ENCODE results near the gene SUGP2. TPM values are rescaled to one million over a fixed set of nuclear protein-coding genes. Genes with fewer than 3 reads are reported as not detected.

Gene SUGP2
- polyA plus RNA-seq, 1 donor from 2014 or later, result 204 TPM

- no peaks in the 10 kb centered on the region for H3K79me2 ChIP-seq (replicated peaks; ENCODE audit: insufficient read depth, low read length)
- H3K4me2 ChIP-seq (ENCODE audit: low read length), result no peak overlapping the region
- TF ChIP-seq TAF1 (IDR thresholded peaks at IDR 0.05; ENCODE audit: low read depth) (no peak), CTCF (IDR thresholded peaks at IDR 0.05; ENCODE audit: poor library complexity, severe bottlenecking) (no peak), REST (IDR thresholded peaks at IDR 0.05; ENCODE audit: borderline replicate concordance) (no peak), SMC3 (conservative IDR thresholded peaks at IDR 0.05; ENCODE audit: poor library complexity) (no peak), EP300 (conservative IDR thresholded peaks at IDR 0.05; ENCODE audit: poor library complexity, severe bottlenecking) (no peak), RAD21 (conservative IDR thresholded peaks at IDR 0.05) (no peak), EZH2 (IDR thresholded peaks at IDR 0.05; ENCODE audit: borderline replicate concordance, insufficient read depth, low read length, poor library complexity, severe bottlenecking) (no peak), MXI1 (conservative IDR thresholded peaks at IDR 0.05; ENCODE audit: poor library complexity, severe bottlenecking) (no peak), POLR2AphosphoS5 (IDR thresholded peaks at IDR 0.05) (no peak)
- H2AFZ ChIP-seq (ENCODE audit: low read depth, low read length), result no peak overlapping the region
- no peaks in the 10 kb centered on the region for H3K27me3 ChIP-seq (ENCODE audit: insufficient read depth, low read depth, low read length)
- no peak overlapping the region for H3K9ac ChIP-seq (ENCODE audit: low read length)
- H3K36me3 ChIP-seq (ENCODE audit: insufficient read depth, low read length), result no peaks in the 10 kb centered on the region
- no peak overlapping the region for H3K4me3 ChIP-seq (ENCODE audit: low read length)
- H3F3A ChIP-seq (ENCODE audit: insufficient read depth, low read length, poor library complexity, severe bottlenecking), result no peaks in the 10 kb centered on the region
- no peaks in the 10 kb centered on the region for H4K20me1 ChIP-seq (ENCODE audit: insufficient read depth)
- no peaks in the 10 kb centered on the region for H3K9me2 ChIP-seq (ENCODE audit: insufficient read depth, low read length)
- H3K27ac ChIP-seq (ENCODE audit: low read length), result no peak overlapping the region
- H3K9me3 ChIP-seq (ENCODE audit: low read length), result no peaks in the 10 kb centered on the region
Measured at GRCh38 chr19:18964121-18964520, 69.2 kb downstream of the SUGP2 start.

DNA sequence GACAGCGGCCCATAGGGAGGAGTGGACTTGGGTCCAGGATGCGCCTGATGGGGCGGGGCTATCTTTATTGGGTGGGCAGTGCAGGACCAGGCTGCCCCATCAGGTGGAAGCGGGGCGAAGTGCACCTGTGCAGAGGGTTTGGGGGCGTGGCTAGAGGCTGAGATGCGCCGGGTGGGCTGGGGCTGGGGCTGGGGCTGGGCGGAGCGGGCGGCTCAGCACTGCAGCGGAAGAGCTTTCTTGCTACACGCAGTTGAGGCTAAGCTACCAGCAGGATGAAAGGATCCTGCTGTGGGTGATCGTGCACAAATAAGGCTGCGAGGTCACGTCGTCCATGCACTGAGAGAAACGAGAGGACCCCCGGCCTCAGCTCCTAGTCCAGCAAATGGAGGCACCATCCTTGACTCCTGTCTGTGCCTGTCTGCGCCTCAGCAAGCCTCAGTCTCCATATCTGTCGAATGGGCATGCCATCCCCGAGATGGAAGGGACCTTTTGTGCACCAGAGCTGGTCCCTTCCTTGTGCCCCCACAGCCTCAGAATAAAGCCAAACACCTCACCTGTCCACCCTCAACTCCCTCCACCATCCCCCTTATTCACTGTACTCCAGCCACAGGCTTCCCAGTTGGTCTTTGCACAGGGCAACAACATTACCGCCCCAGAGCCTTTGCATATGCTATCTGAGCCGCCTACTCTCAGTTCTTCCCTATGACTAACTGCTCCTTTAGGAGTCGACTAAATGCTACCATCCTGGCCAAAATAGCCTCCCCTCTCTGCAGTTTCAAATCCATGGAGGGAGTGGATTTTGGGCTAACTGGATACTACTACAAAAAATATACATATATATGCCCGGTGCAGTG is 71.3 kb downstream of the SUGP2 start:
- no peaks in the 10 kb centered on the region for H3K9me2 ChIP-seq (ENCODE audit: insufficient read depth, low read length)
- H3K4me3 ChIP-seq (ENCODE audit: low read length), result no peak overlapping the region
- H3F3A ChIP-seq (ENCODE audit: insufficient read depth, low read length, poor library complexity, severe bottlenecking), result no peaks in the 10 kb centered on the region
- H3K79me2 ChIP-seq (replicated peaks; ENCODE audit: insufficient read depth, low read length), result no peaks in the 10 kb centered on the region
- no peaks in the 10 kb centered on the region for H3K9me3 ChIP-seq (ENCODE audit: low read length)
- no peaks in the 10 kb centered on the region for H4K20me1 ChIP-seq (ENCODE audit: insufficient read depth)
- TF ChIP-seq EP300 (conservative IDR thresholded peaks at IDR 0.05; ENCODE audit: poor library complexity, severe bottlenecking) (no peak), REST (IDR thresholded peaks at IDR 0.05; ENCODE audit: borderline replicate concordance) (no peak), SMC3 (conservative IDR thresholded peaks at IDR 0.05; ENCODE audit: poor library complexity) (no peak), POLR2AphosphoS5 (IDR thresholded peaks at IDR 0.05) (no peak)
- H3K27me3 ChIP-seq (ENCODE audit: insufficient read depth, low read depth, low read length), result no peaks in the 10 kb centered on the region
- no peaks in the 10 kb centered on the region for H3K36me3 ChIP-seq (ENCODE audit: insufficient read depth, low read length)
- H3K27ac ChIP-seq (ENCODE audit: low read length), result no peak overlapping the region
- no peak overlapping the region for H3K9ac ChIP-seq (ENCODE audit: low read length)
- no peak overlapping the region for H2AFZ ChIP-seq (ENCODE audit: low read depth, low read length)
- no peak overlapping the region for H3K4me2 ChIP-seq (ENCODE audit: low read length)

Measured in neural cell (in vitro differentiated cells).